Glutamatergic neuron (in vitro differentiated cells): Measurements from ENCODE around the gene C4A. TPM values are rescaled to one million over a fixed set of nuclear protein-coding genes. Genes with fewer than 3 reads are reported as not detected.

Source experiments
- DNase-seq: peaks from one replicate; pipeline ENCODE4 v3.0.0; 2022
- H3K27ac Mint-ChIP-seq: one replicate; pipeline ENCODE4 v1.8.0; 2020; ENCODE audit warnings: mild to moderate bottlenecking, mixed read lengths, inconsistent platforms; ENCODE audit not compliant: unreplicated experiment
- H3K27me3 Mint-ChIP-seq: one replicate; pipeline ENCODE4 v1.8.0; 2020; ENCODE audit warnings: mild to moderate bottlenecking, moderate library complexity, mixed read lengths, inconsistent platforms; ENCODE audit not compliant: unreplicated experiment
- H3K36me3 Mint-ChIP-seq: one replicate; pipeline ENCODE4 v1.8.0; 2020; ENCODE audit warnings: mild to moderate bottlenecking, mixed read lengths, inconsistent platforms; ENCODE audit not compliant: unreplicated experiment
- H3K4me1 Mint-ChIP-seq: one replicate; pipeline ENCODE4 v1.8.0; 2020; ENCODE audit warnings: mild to moderate bottlenecking, low read depth, mixed read lengths, inconsistent platforms; ENCODE audit not compliant: unreplicated experiment
- H3K4me3 Mint-ChIP-seq: one replicate; pipeline ENCODE4 v1.8.0; 2020; ENCODE audit warnings: mild to moderate bottlenecking, mixed read lengths, inconsistent platforms; ENCODE audit not compliant: unreplicated experiment
- H3K9me3 Mint-ChIP-seq: one replicate; pipeline ENCODE4 v1.8.0; 2020; ENCODE audit warnings: mild to moderate bottlenecking, moderate library complexity, mixed read lengths, inconsistent platforms; ENCODE audit not compliant: unreplicated experiment
- CTCF ChIP-seq: fragments of 200-600 bp; sonication (generic); IDR thresholded peaks from one replicate; pipeline ENCODE4 v1.5.0; 2021; ENCODE audit not compliant: partially characterized antibody, unreplicated experiment
- total RNA-seq: library from RNA; stranded (reverse); fragmentation: NEBNext Ultra II Directional; extraction: Animal tissue kit (Norgen Biotek cat#: 25700); gene quantifications from one replicate; pipeline ENCODE4 v1.2.1, GENCODE V29; 2021; ENCODE audit not compliant: unreplicated experiment

Gene C4A
- total RNA-seq, 1 donor from 2014 or later: 9.3 TPM

GRCh38 chr6:31952890-31953289 lies 29.0 kb upstream of the C4A start:
- Mint-ChIP-seq H3K27ac (no peak overlapping the region), H3K36me3 (peaks cover 6% of the 10 kb centered on the region), H3K27me3 (no peaks in the 10 kb centered on the region), H3K9me3 (no peaks in the 10 kb centered on the region), H3K4me3 (peak overlapping the region; percentile 27), H3K4me1 (peaks cover 2% of the 10 kb centered on the region)
- no peak for TF ChIP-seq CTCF
- no peak for DNase-seq

- Mint-ChIP-seq H3K4me1 (peaks cover 5% of the 10 kb centered on the region), H3K27me3 (peaks cover 3% of the 10 kb centered on the region), H3K9me3 (peaks cover 6% of the 10 kb centered on the region), H3K27ac (no peak overlapping the region), H3K36me3 (peaks cover 6% of the 10 kb centered on the region), H3K4me3 (no peak overlapping the region)
- TF ChIP-seq CTCF: no peak
- no peak for DNase-seq
These were observed 27.3 kb upstream of the C4A start for GRCh38 chr6:31954511-31954910.

GRCh38 chr6:31956796-31957195 lies 25.1 kb upstream of the C4A start:
- Mint-ChIP-seq H3K4me3 (no peak overlapping the region), H3K4me1 (peaks cover 9% of the 10 kb centered on the region), H3K36me3 (peaks cover 6% of the 10 kb centered on the region), H3K9me3 (peaks cover 6% of the 10 kb centered on the region), H3K27me3 (peaks cover 6% of the 10 kb centered on the region), H3K27ac (no peak overlapping the region)
- TF ChIP-seq CTCF: no peak
- no peak for DNase-seq

GRCh38 chr6:31958412-31958740 lies 23.5 kb upstream of the C4A start:
- Mint-ChIP-seq H3K4me3 (peak overlapping the region; percentile 99), H3K4me1 (peaks cover 9% of the 10 kb centered on the region), H3K9me3 (peaks cover 9% of the 10 kb centered on the region), H3K36me3 (peaks cover 2% of the 10 kb centered on the region), H3K27me3 (peaks cover 6% of the 10 kb centered on the region), H3K27ac (peak overlapping the region; percentile 87)
- DNase-seq: no peak
- TF ChIP-seq CTCF: no peak

GRCh38 chr6:31958741-31959739 lies 22.8 kb upstream of the C4A start, which contains the start of the genes NELFE and SKIC2:
Gene NELFE (minus strand): TSS chr6:31958971. CDS start chr6:31958446, 525 bp downstream.
Gene SKIC2 (plus strand): TSS chr6:31959175. CDS start chr6:31959193, 18 bp downstream.
- Mint-ChIP-seq H3K36me3 (no peaks in the 10 kb centered on the region), H3K4me3 (peak within 1 kb of the TSS; percentile 99), H3K27me3 (peaks cover 6% of the 10 kb centered on the region), H3K27ac (peak within 1 kb of the TSS; percentile 93), H3K4me1 (peaks cover 9% of the 10 kb centered on the region), H3K9me3 (peaks cover 9% of the 10 kb centered on the region)
- no peak for TF ChIP-seq CTCF
- DNase-seq: peak; percentile 98
